Measurements from ENCODE around the gene GSX1. TPM values are rescaled to one million over a fixed set of nuclear protein-coding genes. Genes with fewer than 3 reads are reported as not detected.

The GSX1 gene
- total and polyA plus RNA-seq, 2 donors (not counting 3 experiments of a cell fraction or from before 2014, with no cell fraction given) = not detected

DNA sequence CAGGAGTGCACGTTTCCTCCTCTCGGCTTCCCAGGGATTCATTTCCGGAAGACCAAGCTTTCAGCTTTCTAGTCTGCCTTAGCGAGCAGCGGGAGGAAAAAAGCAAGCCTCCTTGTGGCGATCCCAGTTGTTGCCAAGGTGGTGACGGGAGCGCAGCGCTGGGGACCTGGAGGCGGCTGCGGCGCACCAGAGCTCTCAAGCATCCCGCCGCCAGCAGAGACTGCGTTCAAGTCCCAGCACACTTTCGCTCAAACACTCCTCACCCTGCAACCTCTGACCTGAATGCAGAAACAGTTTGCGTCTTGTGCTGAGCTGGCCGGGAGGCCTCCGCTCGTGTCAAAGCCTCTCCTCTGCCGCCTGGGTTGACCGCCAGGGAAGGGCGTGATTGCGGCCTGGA, 4.9 kb downstream of the GSX1 start:
- intact Hi-C loops (cut with micrococcal nuclease) = loop anchor here (10.0 kb wide), 1 partner anchor 172 kb away; the partner anchor contains the start of genes LNX2 and POLR1D
- dilution Hi-C loops (cut with MboI; ENCODE audit: extremely low pct_ligation_motif_present, low sequenced_read_pairs) = no loop called here
- no TSS peak for BruUV-seq (replicated peaks)

More for the DNA sequence above, 4.9 kb downstream of the GSX1 start:
- Histone ChIP-seq H3K4me3 (replicated peaks in 1 of 3; ENCODE audit: insufficient read depth in 1 of 3, low read depth in 1 of 3, low read length in 3 of 3) (no peak overlapping the region), H3K27ac (ENCODE audit: insufficient read depth, low read depth, low read length) (no peak overlapping the region), H3K79me2 (ENCODE audit: control insufficient read depth, insufficient read depth, low read length) (no peaks in the 10 kb centered on the region), H4K20me1 (replicated peaks; ENCODE audit: control insufficient read depth, extremely low read depth, insufficient read depth, low read length) (no peaks in the 10 kb centered on the region), H2AFZ (ENCODE audit: low read depth, low read length) (no peak overlapping the region), H3K27me3 (ENCODE audit: control insufficient read depth in 2 of 2, insufficient read depth in 2 of 2, low read length in 2 of 2) (peaks cover 67 to 73% of the 10 kb centered on the region in 2 experiments), H3K4me1 (ENCODE audit: control insufficient read depth, extremely low read depth, insufficient read depth, low read length) (no peaks in the 10 kb centered on the region), H3K9ac (replicated peaks; ENCODE audit: extremely low read depth, insufficient read depth, low read length) (no peak overlapping the region), H3K4me2 (ENCODE audit: insufficient read depth, low read length) (no peak overlapping the region), H3K9me3 (replicated peaks; ENCODE audit: control insufficient read depth, insufficient read depth, low read length) (no peaks in the 10 kb centered on the region), H3K36me3 (ENCODE audit: control insufficient read depth in 2 of 2, extremely low read depth in 1 of 2, insufficient read depth in 2 of 2, low read length in 2 of 2) (no peaks in the 10 kb centered on the region), H3K9me1 (replicated peaks; ENCODE audit: control insufficient read depth, extremely low read depth, insufficient read depth, low read length) (no peaks in the 10 kb centered on the region)
- TF ChIP-seq JUN (IDR thresholded peaks at IDR 0.05; ENCODE audit: borderline replicate concordance, insufficient read depth, insufficient read length, low read depth) (no peak), EZH2 (IDR thresholded peaks at IDR 0.05; ENCODE audit: borderline replicate concordance, low read depth, low read length, severe bottlenecking) (peak; percentile 71), POLR2AphosphoS5 (IDR thresholded peaks at IDR 0.05; ENCODE audit: insufficient read depth, low read depth, low read length) (no peak), POLR2A (IDR thresholded peaks at IDR 0.05; ENCODE audit: low read depth, low read length) (no peak), GATA2 (IDR thresholded peaks at IDR 0.05; ENCODE audit: insufficient read depth, insufficient read length, low read depth, low read length) (no peak), MYC (IDR thresholded peaks at IDR 0.05; ENCODE audit: low read depth, low read length) (no peak), FOS (IDR thresholded peaks at IDR 0.05; ENCODE audit: borderline replicate concordance, insufficient read depth, low read length) (no peak)
- TF ChIP-seq, protein P1, sequence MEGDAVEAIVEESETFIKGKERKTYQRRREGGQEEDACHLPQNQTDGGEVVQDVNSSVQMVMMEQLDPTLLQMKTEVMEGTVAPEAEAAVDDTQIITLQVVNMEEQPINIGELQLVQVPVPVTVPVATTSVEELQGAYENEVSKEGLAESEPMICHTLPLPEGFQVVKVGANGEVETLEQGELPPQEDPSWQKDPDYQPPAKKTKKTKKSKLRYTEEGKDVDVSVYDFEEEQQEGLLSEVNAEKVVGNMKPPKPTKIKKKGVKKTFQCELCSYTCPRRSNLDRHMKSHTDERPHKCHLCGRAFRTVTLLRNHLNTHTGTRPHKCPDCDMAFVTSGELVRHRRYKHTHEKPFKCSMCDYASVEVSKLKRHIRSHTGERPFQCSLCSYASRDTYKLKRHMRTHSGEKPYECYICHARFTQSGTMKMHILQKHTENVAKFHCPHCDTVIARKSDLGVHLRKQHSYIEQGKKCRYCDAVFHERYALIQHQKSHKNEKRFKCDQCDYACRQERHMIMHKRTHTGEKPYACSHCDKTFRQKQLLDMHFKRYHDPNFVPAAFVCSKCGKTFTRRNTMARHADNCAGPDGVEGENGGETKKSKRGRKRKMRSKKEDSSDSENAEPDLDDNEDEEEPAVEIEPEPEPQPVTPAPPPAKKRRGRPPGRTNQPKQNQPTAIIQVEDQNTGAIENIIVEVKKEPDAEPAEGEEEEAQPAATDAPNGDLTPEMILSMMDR (IDR thresholded peaks at IDR 0.05; ENCODE audit: extremely low read depth in 1 of 2, insufficient read depth in 1 of 2, low read depth in 1 of 2, low read length in 2 of 2) = peak; percentile 4 to 32
- TF ChIP-seq, protein P2, sequence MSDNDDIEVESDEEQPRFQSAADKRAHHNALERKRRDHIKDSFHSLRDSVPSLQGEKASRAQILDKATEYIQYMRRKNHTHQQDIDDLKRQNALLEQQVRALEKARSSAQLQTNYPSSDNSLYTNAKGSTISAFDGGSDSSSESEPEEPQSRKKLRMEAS (IDR thresholded peaks at IDR 0.05; ENCODE audit: insufficient read depth, insufficient read length) = no peak
- FAIRE-seq (no peak), DNase-seq (ENCODE audit: low read depth, low spot score) (peak; percentile 14)
- ChIA-PET CTCF (interaction anchor here (0.7 to 2.2 kb wide), 4 partner anchors 29 to 264 kb away, joined by 4 to 13 read pairs (median 5); no protein-coding TSS in a partner anchor), POLR2A (no interaction called here)

All from endothelial cell of umbilical vein (primary cell).